GM21423 (cell line): ENCODE results near the gene DPP9.

Experiments used
- ATAC-seq: cut with Tn5 transposase; IDR thresholded peaks from one replicate; pipeline ENCODE4 v1.9.1; 2021; ENCODE audit warnings: mild to moderate bottlenecking, moderate library complexity; ENCODE audit not compliant: unreplicated experiment

The DPP9 gene

DNA sequence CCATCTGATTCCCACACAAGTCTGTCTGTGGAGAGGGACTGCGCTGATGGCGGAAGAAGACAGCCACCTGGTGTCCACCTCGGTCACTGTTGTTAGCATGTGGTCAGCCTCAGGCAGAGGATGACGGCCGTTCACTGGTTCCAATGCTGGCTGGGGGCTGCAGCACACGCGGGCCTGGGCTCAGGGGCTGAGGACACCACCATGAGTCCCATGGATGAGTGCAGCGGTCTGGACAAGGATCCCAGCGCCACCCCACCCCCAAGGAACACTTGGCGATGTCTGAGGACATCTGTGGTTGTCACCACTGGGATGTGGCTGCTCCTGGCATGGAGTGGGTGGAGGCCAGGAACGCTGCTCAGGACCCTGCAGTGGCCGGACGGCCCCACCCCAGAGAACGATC is 10.9 kb downstream of the DPP9 start:
- no peak for ATAC-seq

DNA sequence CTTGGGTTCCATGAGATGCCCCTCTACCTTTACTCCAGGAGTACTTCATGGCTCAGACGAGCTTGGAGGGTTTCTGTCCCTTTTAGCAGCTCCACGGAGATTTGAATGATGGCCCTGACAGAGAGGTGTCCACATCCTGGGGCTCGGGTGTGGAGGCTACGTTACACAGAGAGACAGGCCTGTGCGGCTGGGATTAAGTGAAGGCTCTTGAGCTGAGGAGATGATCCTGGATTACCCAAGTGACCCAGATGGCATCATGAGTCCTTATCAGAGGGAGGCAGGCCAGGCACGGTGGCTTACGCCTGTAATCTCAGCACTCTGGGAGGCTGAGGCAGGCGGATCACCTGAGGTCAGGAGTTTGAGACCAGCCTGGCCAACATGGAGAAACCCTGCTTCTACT is 12.4 kb downstream of the DPP9 start:
- ATAC-seq: no peak

DNA sequence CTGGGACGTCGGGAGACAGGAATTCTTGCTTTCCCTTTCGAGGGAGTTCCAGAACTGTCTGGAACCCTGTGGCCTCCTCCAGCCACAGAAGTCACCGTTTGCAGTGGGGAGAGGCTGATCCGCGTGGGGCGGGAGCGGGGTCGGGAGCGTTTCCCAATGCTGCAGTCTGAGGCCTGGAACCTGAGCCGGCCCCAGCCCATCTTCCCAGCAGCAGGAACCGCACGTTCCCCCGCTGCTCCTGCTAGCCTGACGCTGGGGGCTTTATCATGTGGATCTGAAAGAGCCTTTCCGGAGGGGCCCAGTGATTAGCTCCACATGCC is 13.4 kb downstream of the DPP9 start:
- no peak for ATAC-seq

DNA sequence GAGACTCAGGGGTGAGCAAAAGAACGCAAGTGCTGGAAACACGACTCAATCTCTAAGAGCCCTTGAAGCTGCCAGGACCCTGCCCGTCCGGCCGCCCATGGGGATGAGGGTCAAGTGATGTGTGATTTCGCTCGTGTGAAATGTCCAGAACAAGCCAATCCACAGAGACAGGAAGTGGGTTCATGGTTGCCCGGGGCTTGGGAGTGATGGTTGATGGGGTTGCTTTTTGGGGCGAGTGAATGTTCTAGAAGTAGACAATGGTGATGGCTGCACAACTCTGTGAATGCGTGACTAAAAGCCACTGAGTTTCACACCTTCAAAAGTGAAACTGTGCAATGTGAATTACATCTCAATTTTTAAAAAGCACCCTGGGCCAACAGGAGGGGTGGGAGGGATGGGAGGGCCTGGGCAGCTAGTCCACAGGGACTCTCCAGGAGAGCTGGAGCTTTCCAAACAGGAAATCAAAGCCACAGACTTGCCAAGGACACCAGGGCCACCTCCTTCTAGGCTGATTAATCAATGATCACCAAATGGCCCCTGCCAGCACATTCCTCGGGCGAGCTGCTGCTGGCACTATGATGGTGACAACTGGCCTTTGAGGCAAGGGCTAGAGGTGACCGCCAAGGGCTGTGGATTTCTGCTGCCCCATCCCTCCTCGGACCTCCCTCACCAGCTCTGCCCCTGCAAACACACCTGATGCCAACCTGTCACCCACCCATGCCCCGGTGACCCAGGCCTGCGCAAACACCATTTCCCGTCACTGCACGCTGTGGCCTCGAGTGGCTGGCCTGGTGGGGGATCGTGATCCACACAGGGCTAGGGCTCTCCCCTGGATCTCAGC is 14.0 kb downstream of the DPP9 start:
- ATAC-seq: no peak

DNA sequence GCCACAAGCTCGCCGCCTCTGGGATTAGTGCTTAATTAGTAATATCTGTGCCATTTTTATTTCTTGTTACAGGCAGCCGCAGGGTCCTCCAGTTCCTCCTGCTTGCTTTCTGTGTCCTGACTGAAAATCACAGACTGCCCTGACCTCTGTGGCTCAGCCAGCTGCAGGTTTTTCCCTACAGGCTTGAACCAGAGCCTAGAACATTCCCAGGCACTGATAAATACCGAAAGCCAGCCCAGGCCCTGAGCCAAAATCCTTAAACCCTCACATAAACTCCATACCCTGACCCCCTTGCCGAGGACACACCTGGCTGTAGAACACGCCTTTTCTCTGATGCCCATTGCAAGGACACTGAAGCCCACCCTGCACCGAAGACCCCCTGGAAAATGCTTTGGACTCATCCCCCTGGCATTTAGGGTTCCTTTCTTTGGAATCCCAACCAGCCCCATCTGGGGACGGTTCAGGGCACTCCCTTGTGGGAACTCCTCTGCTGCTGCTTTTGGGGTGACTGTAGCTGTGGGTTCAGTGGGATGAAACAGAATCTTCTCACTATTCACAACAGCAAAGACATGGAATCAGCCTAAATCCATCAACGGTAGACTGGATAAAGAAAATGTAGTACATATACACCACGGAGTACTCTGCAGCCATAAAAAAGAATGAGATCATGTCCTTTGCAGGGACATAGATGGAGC is 15.5 kb downstream of the DPP9 start:
- ATAC-seq: no peak

DNA sequence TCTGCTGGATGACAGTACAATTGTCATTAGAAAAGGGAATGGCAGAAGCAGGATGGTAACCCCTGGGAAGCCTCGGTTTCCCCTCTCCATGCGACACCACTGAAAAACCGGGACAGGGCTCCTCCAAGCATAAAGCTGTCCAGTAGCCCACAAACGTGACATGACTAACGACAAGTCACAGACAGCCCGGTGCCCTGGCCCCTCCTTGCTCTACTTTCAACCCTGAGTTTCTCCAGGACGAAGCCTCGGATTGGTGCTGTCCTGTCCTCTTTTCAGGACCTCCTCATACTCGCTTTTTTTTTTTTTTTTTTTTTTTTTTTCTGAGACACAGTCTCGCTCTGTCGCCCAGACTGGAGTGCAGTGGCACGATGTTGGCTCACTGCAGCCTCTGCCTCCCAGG is 16.3 kb downstream of the DPP9 start:
- ATAC-seq: no peak

DNA sequence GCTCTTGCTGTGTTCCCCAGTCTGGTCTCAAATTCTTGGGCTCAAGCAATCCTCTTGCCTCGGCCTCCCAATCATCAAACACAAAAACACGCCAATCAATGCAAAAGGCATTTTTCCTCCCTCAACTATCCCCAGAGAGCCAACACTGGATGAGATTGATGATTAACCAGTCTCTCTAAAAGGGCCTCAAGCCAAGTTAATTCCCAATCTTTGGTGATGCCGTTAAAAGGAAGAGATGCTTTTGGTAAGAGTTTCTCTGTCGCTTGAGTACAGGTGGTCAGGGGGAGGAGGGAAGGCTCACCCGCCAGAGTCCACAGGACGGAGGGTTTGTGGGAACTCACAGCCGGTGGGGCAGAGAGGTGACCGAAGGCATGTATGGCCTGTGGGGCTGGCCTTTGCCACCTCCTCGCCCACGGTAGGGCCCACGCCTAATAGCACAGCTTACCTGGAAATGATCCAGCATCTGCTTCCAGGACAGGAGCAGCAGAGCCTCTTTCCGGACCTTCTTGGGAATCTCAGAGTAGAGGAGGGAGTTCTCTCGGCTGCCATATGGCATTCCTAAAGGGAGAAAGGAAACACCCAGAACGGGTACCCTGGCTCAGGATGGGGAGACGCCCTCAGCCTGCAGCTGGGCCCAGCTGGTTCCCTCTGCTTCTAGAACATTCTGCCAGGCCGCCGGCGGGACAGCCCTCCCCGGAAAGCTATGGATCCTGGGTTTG is 18.1 kb downstream of the DPP9 start:
- no peak for ATAC-seq

DNA sequence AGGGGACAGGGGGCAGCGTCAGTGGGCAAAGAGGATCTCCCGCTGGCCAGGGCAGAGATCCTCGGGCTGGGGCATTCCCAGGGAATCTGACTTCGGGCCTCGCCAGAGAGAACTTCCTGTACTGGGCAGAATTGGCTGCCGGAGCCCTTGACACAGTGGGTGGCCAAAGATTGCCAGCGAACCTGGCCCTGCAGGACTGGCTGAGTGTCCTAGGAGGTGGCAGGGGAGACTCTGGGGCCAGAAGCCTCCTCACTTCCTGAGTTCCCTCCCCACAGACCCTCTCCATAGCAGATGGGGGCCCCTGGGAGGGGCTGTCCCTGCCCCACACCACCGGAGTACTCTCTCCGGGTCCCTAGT is 19.3 kb downstream of the DPP9 start:
- ATAC-seq: no peak

DNA sequence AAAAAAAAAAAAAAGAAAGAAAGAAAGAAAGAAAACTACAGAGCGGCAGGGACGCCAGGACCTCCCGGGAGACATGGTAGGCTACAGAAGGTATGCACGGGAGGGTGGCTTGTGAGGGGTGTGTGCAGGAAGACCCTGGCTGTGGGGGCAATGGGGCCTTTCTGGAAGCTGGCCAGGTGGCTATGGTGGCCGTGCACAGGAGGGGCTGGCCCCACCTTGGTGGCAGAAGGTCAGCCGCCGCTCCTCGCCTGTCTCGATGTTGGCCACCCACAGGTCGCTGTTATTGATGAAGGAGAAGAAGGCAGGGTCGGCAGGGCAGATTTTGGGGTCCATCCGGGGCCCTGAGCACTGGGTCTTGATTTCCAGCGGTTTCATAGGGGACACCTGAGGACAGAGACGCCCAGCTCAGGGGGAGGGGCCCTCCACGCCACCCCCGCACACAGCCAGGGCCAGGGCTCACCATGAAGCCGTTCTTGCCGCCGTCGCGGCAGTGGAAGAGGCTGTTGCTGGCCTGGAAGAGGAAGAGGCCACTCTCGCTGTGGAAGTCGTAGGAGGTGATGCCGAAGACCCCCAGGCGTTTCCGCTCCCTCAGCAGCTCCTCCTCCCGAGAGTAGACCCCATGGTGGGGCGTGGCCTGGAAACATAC is 19.8 kb downstream of the DPP9 start:
- ATAC-seq: no peak

DNA sequence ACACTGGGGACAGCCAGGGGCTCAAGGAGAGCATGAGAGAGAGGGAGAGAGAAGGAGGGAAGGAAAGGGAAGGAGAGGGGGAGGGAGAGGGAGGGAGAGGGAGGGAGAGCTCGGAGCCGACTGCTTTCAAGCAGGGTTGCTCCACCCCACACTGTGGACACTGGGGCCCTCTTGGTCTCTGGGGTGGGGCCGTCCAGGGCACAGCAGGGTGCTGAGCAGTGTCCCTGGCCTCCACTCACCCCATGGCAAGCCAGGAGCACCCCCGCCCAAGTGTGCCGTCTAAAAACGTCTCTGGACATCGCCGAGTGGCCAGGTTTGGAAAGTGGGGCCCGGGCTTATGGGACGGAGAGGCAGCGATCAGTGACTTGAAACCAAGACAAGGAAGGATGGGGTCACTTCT is 20.9 kb downstream of the DPP9 start:
- no peak for ATAC-seq

DNA sequence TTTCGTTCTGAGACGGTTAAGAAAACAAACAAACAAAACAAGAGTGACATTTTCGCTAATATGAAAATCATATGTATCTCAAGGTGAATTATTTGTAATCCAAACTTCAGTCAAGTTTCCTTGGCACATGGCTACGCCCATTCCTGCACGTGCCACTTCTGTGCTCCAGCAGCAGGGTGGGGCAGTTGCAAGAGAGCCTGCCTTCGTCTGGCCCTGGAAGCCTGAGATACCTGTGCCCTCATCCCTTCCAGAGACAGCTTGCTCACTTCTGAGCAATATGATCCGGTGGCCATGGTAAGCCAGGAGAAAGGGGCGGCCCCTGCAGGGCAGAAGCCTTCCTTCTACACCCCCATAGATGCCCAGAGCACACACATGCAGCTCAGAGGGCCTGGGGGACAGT is 22.1 kb downstream of the DPP9 start:
- ATAC-seq: no peak

DNA sequence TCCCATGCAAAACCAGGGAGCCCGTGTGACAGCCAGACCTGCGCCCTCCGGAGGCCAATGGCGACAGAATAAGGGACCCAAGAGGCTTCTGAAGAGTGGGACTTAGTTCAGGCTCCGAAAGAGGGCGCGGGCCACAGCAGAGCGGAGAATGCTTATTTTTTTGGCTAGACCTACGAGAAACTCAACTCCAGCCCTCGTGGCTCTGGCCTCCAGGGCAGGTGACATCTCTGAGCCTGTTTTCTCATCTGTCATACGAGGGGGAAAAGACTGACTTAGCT is 23.0 kb downstream of the DPP9 start:
- ATAC-seq: no peak

DNA sequence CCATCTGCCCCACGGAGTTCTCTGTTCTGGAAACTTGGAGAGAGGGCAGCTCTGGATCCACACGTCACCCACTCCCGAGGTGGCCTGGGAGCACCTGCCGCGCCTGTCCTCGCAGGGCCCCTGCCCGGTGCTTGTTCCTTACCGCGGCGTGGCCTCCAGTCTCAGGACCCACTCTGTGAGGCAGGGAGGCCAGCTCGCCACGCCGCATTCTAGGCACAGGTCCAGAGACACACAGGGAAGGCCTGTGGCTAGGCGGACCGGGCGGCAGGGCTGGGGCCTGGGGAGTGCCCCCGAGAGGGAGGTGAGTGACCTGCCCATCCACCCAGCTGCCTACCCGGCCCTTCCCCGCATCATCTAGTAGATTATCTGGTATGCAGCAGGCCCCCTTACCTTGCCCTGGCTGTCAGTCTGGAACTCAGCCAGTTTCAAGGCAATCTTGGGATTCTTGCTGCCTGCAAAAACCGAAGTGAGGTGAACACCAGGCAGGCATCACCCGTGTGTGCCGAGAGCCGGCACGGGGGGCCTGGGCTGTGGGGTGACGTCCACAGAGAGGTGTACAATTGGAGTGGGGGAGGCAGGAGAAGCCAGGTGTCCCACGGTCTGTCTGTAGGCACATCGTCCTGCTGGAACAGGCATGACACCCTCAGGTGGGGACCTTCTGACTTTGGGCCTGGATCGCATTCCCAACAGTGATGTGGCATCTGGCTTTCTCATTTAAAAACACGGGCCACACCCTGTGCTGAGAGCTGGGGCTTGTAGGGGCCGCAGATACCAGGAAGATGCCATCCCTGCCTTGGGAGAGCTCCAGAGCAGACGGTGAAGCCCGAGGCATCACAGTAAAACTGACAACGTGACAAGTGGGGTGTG is 23.6 kb downstream of the DPP9 start:
- ATAC-seq: no peak

DNA sequence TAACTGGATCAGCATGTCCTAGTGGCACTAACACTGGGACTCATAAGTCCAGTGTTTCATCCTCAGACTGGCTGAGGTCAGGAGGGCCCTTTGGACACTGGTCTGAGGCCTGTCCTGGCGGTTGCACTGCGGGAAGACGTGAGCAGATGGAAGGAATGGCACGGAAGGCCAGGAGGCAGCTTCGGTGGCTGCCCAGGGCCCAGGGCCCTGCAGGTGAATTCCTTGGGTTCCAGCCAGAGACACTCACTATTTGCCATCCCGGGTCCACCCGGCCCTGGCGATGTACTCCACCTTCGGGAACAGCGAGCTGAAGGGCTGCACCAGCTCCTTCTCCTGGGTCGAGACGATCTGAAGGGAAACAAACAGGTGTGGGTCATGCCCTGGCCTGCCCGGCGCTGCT is 26.3 kb downstream of the DPP9 start:
- no peak for ATAC-seq

DNA sequence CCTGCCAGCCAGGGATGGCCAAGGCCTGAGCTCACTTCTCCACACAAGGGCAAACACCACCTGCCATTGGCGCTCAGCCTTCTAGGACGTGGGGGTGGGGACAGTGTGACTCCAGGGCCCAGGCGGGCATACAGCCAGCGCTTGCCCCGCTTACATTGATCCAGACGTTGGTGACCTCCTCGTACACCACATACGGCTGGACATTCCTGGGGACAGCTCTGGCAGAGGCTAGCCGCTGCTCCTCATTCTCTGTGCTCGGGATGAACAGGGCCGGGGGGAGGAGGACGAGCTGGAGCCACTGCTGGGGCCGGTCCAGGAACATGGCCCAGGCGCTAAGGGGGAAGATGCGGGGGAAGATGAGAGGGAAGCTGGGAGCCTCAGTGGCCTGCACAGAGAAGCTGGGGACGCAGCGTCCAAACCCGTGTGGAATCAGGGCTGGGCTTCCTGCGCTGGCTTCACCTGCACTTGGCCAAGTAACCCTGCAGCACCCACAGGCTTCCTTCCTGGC is 28.4 kb downstream of the DPP9 start:
- ATAC-seq: no peak

DNA sequence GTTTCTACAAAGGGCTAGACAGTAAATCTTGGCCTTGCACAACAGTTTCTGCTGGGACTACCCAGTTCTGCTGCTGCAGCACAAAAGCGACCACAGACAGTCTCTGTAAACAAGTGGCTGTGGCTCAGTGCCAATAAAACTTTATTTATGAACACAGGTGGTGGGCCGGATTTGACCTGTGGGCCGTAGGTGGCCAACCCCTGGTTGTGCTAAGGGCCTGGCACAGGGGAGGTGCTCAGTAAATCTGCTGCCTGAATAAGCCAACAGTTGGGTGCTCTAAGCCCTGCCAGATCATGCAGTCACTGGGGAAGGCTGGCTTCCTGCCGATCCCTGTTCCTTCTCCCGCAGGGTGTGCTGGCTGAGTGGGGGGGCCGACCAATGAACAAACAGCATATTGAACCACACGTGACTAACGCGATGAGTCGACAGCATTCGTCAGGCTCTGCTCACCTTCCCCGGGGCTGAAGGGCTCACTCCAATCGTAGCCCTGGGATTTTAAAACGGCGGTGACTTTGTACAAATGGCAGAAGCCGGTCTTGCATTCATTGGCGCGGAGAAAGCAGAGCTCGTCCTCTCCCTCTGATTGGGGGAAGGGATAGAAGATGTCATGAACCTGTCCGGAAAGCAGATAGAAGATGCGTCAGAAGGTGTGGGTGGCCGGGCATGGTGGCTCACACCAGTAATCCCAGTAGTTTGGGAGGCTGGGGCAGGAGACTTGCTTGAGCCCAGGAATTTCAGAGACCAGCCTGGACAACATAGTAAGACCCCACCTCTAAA is 29.2 kb downstream of the DPP9 start:
- ATAC-seq: no peak

DNA sequence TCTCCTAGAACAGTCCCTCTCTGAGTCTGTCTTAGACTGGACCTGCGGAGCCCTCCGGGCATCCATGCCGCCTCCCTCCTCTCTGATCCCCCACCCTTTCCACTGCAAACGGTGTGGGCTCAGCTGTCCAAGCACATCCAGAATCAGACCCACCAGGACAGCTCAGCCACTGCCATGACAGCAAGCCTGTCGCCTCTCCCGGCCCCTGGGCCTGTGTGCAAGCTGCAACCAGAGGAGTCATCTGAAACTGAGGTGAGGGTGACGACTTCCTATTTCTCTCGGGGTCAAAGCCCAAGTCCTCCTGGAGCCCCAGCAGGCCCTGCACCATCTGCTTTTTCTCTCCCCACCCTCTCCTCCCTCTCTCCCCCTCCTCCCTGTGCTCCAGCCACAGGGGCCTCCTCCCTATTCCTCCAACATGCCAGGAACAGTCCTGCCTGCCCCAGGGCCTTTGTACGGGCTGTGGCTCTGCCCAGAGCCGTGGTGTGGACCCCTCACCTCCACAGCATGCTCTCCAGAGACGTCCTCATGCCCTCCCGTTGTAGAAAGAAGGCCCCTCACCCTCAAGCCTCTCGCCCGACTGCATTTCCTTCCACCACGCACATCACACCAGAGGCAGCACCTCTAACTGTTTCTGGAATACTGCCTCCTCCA is 30.0 kb downstream of the DPP9 start:
- no peak for ATAC-seq

DNA sequence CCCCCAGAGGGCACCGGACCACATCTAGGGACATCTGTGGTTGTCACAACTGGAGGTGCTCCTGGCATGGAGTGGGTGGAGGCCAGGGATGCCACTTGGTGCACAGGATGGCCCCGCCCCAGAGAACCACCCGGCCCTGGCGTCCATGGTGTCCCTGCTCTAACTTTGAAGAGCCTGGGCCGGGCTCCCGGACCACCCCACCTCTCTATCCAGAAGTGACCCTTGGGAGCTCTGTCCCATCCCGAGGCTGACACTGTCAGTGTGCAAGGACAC is 30.6 kb downstream of the DPP9 start:
- ATAC-seq: no peak

DNA sequence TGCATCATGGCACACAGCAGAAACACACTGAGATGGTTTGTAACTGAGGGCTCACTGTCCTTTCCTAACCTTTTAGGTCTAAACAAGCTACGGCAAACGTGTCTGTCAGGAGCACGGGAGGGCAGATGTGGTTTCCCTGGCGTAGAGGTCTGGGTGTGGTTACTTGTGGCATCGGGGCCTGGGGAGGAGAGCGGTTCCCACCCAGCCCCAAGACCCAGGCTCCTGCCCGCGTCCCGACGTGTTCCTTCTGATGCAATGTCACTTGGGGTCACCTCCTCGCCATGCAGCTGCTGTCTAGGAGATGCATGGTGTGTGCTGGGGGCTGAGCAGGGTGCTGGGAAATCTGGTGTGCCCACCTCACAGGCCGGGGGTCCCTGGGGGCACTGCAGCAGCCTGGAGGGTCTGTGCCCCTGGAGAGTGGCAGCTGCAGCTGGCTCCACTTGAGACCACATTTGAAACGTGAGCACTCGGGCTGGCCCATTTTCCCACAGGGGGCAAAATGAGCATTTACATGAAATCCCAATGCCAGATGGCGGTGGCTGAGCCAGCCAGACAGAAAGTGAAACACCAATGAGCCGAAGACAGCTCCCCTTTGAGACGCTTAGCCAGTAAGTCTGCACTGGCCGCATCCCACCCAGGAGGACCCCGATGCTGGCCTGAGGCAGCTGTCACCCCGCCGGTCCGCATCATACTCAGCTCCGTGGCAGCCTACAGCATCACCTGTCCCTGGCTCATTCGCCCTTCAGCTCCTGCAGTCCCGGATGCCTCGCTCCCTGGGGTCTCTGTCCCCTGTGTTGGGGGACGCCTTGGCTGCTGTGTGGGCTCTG is 31.2 kb downstream of the DPP9 start:
- ATAC-seq: no peak
